Measurements from ENCODE around the gene PTPRA.

Gene PTPRA

DNA sequence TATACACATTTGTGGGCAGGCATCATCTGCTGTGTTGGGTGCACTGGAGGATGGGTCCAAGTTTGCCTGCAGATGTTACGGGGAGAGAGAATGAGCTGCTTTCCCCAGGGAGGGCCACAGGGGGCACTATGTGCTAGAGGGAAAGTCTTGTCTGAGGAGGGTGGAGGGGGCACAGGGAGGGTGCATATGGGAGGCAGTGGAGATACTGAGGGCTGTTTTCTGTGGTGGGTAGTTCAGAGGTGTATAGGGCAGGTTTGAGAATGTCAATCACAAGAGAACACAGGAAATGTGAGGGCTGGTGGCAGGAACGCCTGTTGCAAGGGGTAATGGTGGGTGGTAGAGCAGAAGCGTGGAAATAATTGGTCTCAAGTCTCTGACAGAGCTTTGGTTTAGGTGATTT is 7.7 kb upstream of the PTPRA start:
- TF ChIP-seq JUND (IDR thresholded peaks at IDR 0.05; ENCODE audit: low read depth): no peak
- no peak for DNase-seq (ENCODE audit: low read depth in 1 of 2, low spot score in 1 of 2)
- in situ Hi-C loops (cut with HindIII; ENCODE audit: low pct_unique_long_range_greater_than_20kb, low sequenced_read_pairs): no loop called here

DNA sequence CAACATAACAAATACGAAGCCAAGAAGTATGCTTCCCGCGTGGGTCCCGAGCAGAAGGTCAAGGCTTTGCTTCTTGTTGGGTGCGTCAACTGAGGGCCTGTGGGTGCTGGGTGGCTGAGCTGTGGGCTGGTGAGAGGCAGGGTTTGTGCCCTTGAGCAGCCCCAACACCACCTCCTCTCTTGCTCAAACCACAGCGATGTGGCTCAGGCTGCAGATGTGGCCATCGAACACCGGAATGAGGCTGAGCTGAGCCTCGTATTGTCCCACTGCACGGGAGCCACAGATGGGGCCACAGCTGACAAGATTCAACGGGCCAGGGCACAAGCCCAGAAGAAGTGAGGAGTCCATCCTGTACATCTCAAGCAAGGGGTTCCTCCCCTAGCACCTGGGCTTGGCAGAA is 7.0 kb upstream of the PTPRA start:
- in situ Hi-C loops (cut with HindIII; ENCODE audit: low pct_unique_long_range_greater_than_20kb, low sequenced_read_pairs): no loop called here
- DNase-seq (ENCODE audit: low read depth in 1 of 2, low spot score in 1 of 2): no peak
- no peak for TF ChIP-seq JUND (IDR thresholded peaks at IDR 0.05; ENCODE audit: low read depth)

GRCh38 chr20:2867081-2867864 is 6.0 kb upstream of the PTPRA start:
- no peak for DNase-seq (ENCODE audit: low read depth in 1 of 2, low spot score in 1 of 2)
- in situ Hi-C loops (cut with HindIII; ENCODE audit: low pct_unique_long_range_greater_than_20kb, low sequenced_read_pairs): no loop called here
- no peak for TF ChIP-seq JUND (IDR thresholded peaks at IDR 0.05; ENCODE audit: low read depth)

GRCh38 chr20:2869381-2869780 is 3.9 kb upstream of the PTPRA start:
- in situ Hi-C loops (cut with HindIII; ENCODE audit: low pct_unique_long_range_greater_than_20kb, low sequenced_read_pairs): no loop called here
- no peak for DNase-seq (ENCODE audit: low read depth in 1 of 2, low spot score in 1 of 2)
- TF ChIP-seq JUND (IDR thresholded peaks at IDR 0.05; ENCODE audit: low read depth): no peak

- in situ Hi-C loops (cut with HindIII; ENCODE audit: low pct_unique_long_range_greater_than_20kb, low sequenced_read_pairs): no loop called here
- DNase-seq (ENCODE audit: low read depth in 1 of 2, low spot score in 1 of 2): no peak
- no peak for TF ChIP-seq JUND (IDR thresholded peaks at IDR 0.05; ENCODE audit: low read depth)
These were observed 2.2 kb upstream of the PTPRA start for GRCh38 chr20:2871111-2871465.

DNA sequence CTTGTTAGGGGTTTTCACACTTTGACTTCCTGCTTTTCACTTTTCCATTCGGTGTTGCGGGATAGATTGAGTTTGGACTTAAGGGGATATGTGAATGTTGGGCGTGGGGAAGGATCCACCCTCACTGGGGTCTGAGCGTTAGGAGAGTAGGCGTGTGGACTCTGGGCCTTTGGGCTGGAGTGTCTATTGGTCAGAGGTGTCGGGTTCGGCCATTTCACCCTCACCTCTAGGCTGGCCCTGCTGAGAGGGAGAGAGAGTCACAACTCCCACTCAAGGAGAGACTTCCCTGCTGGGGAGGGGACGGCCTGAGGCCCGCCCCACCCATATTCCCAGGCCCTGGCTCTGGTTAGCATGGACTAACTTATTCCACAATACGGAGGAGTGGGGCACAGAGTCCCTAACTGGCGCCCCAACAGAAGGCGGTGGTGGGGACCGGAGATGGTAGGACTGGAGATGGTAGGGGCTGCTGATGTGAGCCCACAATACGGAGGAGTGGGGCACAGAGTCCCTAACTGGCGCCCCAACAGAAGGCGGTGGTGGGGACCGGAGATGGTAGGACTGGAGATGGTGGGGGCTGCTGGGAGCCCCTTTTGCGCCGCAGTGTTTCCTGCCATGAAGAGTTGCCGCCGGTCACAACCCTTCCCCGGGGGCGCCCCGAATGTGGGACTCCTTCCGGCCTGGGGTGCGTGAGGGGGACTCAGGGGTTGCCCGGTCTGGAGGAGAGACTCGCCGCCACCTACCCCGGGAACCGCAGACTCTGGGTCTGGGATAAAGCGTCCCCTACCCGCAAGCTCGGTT is 1.4 kb upstream of the PTPRA start:
- in situ Hi-C loops (cut with HindIII; ENCODE audit: low pct_unique_long_range_greater_than_20kb, low sequenced_read_pairs): no loop called here
- TF ChIP-seq JUND (IDR thresholded peaks at IDR 0.05; ENCODE audit: low read depth): no peak
- DNase-seq (ENCODE audit: low read depth in 1 of 2, low spot score in 1 of 2): no peak

DNA sequence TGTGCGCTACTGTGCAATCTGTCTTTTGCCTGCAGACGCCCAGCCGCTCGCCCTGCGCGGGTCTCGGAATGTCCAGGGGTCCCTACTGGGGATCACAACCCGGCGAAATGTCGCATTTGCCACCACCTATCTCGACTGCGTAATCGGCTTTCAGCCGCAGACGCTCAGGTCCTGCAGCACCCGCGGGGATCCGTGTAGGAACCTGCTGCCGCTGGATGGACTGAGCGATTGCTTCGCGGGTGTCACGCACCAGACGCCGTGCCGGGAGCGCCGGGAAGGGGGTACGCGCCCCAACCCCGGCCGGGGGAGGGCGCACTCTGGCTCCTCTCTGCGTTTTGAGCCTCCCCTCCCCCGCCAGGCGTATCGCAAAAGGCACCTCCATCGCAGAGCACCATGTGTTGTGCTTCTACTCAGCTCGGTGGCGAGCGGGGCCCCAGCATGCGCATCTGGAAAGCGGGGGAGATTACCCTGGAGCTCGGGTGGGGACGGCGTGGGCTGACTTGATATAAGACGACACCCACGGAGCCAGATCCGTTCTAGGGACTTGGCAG is 747 bp upstream of the PTPRA start:
- no peak for TF ChIP-seq JUND (IDR thresholded peaks at IDR 0.05; ENCODE audit: low read depth)
- DNase-seq (ENCODE audit: low read depth in 1 of 2, low spot score in 1 of 2): peak; percentile 13 to 57
- in situ Hi-C loops (cut with HindIII; ENCODE audit: low pct_unique_long_range_greater_than_20kb, low sequenced_read_pairs): no loop called here

DNA sequence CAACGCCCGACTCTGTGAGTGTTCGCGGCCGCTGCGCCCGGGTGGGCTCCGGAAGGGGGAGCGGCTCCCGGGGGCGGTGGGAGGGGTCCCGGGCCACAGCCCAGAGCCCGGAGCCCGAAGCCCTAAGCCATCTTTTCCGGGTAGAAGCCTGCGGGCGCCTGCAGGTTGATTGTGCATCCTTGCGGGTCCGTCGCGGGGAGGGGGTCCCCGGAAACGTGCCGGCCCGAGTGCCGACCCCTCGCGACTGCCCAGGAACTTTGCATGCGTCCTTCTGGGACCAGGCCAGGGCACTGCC is 413 bp downstream of the PTPRA start:
- peak in 1 of 2 experiments; percentile 9 for DNase-seq (ENCODE audit: low read depth in 1 of 2, low spot score in 1 of 2)
- no peak for TF ChIP-seq JUND (IDR thresholded peaks at IDR 0.05; ENCODE audit: low read depth)
- in situ Hi-C loops (cut with HindIII; ENCODE audit: low pct_unique_long_range_greater_than_20kb, low sequenced_read_pairs): no loop called here

GRCh38 chr20:2874456-2874855 is 1.2 kb downstream of the PTPRA start:
- TF ChIP-seq JUND (IDR thresholded peaks at IDR 0.05; ENCODE audit: low read depth): no peak
- DNase-seq (ENCODE audit: low read depth in 1 of 2, low spot score in 1 of 2): no peak
- in situ Hi-C loops (cut with HindIII; ENCODE audit: low pct_unique_long_range_greater_than_20kb, low sequenced_read_pairs): no loop called here

GRCh38 chr20:2875690-2876203 is 2.5 kb downstream of the PTPRA start:
- in situ Hi-C loops (cut with HindIII; ENCODE audit: low pct_unique_long_range_greater_than_20kb, low sequenced_read_pairs): no loop called here
- DNase-seq (ENCODE audit: low read depth in 1 of 2, low spot score in 1 of 2): no peak
- TF ChIP-seq JUND (IDR thresholded peaks at IDR 0.05; ENCODE audit: low read depth): no peak

DNA sequence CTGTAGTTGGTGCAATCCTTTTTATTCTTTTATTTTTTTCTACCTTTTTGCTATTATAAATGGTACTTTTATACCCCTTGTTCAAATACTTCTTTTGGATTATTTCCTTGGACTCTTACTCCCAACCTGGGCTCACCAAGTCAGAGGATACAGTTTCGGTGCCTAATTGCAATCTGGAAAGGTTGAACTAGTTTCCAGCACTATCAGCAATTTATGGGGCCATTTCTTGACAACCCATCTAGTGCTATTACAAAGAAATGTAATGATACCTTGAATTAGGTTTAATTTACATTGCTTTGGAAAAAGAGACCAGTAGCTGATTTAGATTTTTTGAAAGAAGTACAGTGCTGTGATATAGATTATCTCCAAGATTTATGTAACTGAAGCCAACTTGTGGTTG is 5.2 kb downstream of the PTPRA start:
- no peak for DNase-seq (ENCODE audit: low read depth in 1 of 2, low spot score in 1 of 2)
- in situ Hi-C loops (cut with HindIII; ENCODE audit: low pct_unique_long_range_greater_than_20kb, low sequenced_read_pairs): no loop called here
- TF ChIP-seq JUND (IDR thresholded peaks at IDR 0.05; ENCODE audit: low read depth): no peak

GRCh38 chr20:2879146-2879545 is 5.9 kb downstream of the PTPRA start:
- in situ Hi-C loops (cut with HindIII; ENCODE audit: low pct_unique_long_range_greater_than_20kb, low sequenced_read_pairs): no loop called here
- DNase-seq (ENCODE audit: low read depth in 1 of 2, low spot score in 1 of 2): no peak

GRCh38 chr20:2880650-2881049 is 7.4 kb downstream of the PTPRA start:
- TF ChIP-seq JUND (IDR thresholded peaks at IDR 0.05; ENCODE audit: low read depth): no peak
- in situ Hi-C loops (cut with HindIII; ENCODE audit: low pct_unique_long_range_greater_than_20kb, low sequenced_read_pairs): no loop called here
- DNase-seq (ENCODE audit: low read depth in 1 of 2, low spot score in 1 of 2): no peak

More at GRCh38 chr20:2879146-2879545, 5.9 kb downstream of the PTPRA start:
- TF ChIP-seq JUND (IDR thresholded peaks at IDR 0.05; ENCODE audit: low read depth): no peak
